ENCODE data around the gene SERPINA3.

- TF ChIP-seq CTCF (IDR thresholded peaks at IDR 0.05): no peak
- TF ChIP-seq ZSCAN18 (CRISPR knock-in tag; IDR thresholded peaks at IDR 0.05): no peak
- TF ChIP-seq ZNF281 (CRISPR knock-in tag; IDR thresholded peaks at IDR 0.05): no peak
- no peak for TF ChIP-seq SMAD3 (CRISPR knock-in tag; IDR thresholded peaks at IDR 0.05; ENCODE audit: borderline replicate concordance)
- no peak for TF ChIP-seq E2F1 (CRISPR knock-in tag; IDR thresholded peaks at IDR 0.05)
- TF ChIP-seq CREB1 (CRISPR knock-in tag; IDR thresholded peaks at IDR 0.05): no peak
- no peak for TF ChIP-seq ATF6 (CRISPR knock-in tag; IDR thresholded peaks at IDR 0.05)
- TF ChIP-seq NFYB (CRISPR knock-in tag; conservative IDR thresholded peaks at IDR 0.05; ENCODE audit: low read depth): no peak
These were observed 43.0 kb downstream of the SERPINA3 start for GRCh38 chr14:94655169-94655710.
